CD4-positive, alpha-beta T cell treated with Interleukin-15 for 1 hour (primary cell): ENCODE measurements around the gene MIEN1.
"Not testable (repeated sequence)": the region's sequence is repeated elsewhere in the genome, so short reads cannot be mapped to it uniquely, and the experiment has no call there.

Experiments used
- DNase-seq: peaks from one replicate; pipeline ENCODE4 v3.0.0-alpha.2; 2020

The MIEN1 gene

GRCh38 chr17:39755554-39756379, 25.4 kb upstream of the MIEN1 start:
- DNase-seq = peak; percentile 80

GRCh38 chr17:39754958-39755553, 24.7 kb upstream of the MIEN1 start:
- DNase-seq = no peak

- DNase-seq = peak; percentile 99
These were observed 24.0 kb upstream of the MIEN1 start for GRCh38 chr17:39754161-39754957.

GRCh38 chr17:39753514-39754160, 23.3 kb upstream of the MIEN1 start:
- peak; percentile 81 for DNase-seq

GRCh38 chr17:39752241-39752881, 22.0 kb upstream of the MIEN1 start:
- no peak for DNase-seq

- peak; percentile 10 for DNase-seq
These were observed 21.3 kb upstream of the MIEN1 start for GRCh38 chr17:39751637-39752036.

GRCh38 chr17:39751016-39751543, 20.7 kb upstream of the MIEN1 start:
- peak; percentile 10 for DNase-seq

- DNase-seq = no peak
These were observed 20.0 kb upstream of the MIEN1 start for GRCh38 chr17:39750131-39751015.

- DNase-seq = not testable (repeated sequence)
These were observed 18.2 kb upstream of the MIEN1 start for GRCh38 chr17:39748444-39749034.

- no peak for DNase-seq
These were observed 17.4 kb upstream of the MIEN1 start for GRCh38 chr17:39747745-39748144.

- no peak for DNase-seq
These were observed 15.8 kb upstream of the MIEN1 start for GRCh38 chr17:39746145-39746461.

- DNase-seq = no peak
These were observed 15.2 kb upstream of the MIEN1 start for GRCh38 chr17:39745335-39746144.

GRCh38 chr17:39744836-39745215, 14.5 kb upstream of the MIEN1 start:
- no peak for DNase-seq

- no peak for DNase-seq
These were observed 13.9 kb upstream of the MIEN1 start for GRCh38 chr17:39744075-39744835.

- peak; percentile 14 for DNase-seq
These were observed 12.6 kb upstream of the MIEN1 start for GRCh38 chr17:39742856-39743436.

- no peak for DNase-seq
These were observed 12.0 kb upstream of the MIEN1 start for GRCh38 chr17:39742126-39742855.

- no peak for DNase-seq
These were observed 10.2 kb upstream of the MIEN1 start for GRCh38 chr17:39740357-39741111.
